Measurements from ENCODE around the gene DKK1. TPM values are rescaled to one million over a fixed set of nuclear protein-coding genes. Genes with fewer than 3 reads are reported as not detected.

The DKK1 gene
- total RNA-seq, 1 donor from 2014 or later = 23.9 TPM

GRCh38 chr10:52337225-52337624 is 23.1 kb downstream of the DKK1 start:
- Mint-ChIP-seq H3K4me1 (ENCODE audit: unreplicated experiment) (peaks cover 13% of the 10 kb centered on the region), H3K27me3 (ENCODE audit: unreplicated experiment) (no peaks in the 10 kb centered on the region), H3K36me3 (ENCODE audit: unreplicated experiment) (no peaks in the 10 kb centered on the region), H3K4me3 (ENCODE audit: unreplicated experiment) (no peak overlapping the region), H3K9me3 (ENCODE audit: unreplicated experiment) (no peaks in the 10 kb centered on the region), H3K27ac (ENCODE audit: unreplicated experiment) (no peak overlapping the region)
- TF ChIP-seq CTCF (IDR thresholded peaks at IDR 0.05) = no peak
- DNase-seq (ENCODE audit: extremely low spot score, unreplicated experiment) = no peak

DNA sequence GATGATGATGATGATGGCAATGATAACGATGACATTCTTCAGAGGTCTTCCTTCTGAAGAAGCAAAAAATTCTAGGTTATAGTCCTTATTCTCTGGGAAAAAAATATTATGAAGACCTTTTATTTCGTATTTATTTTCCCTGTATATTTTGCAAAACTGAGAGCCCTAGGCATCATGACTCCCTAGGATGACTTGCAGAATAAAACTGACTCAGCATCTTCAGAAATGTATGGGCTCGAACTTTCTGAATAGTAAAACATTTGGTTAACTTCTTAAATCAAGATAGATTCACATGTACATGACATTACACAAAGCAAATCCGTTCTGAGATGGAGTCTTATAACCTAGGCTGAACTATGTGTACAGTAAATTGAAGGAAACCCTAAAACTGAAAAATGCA is 29.4 kb downstream of the DKK1 start:
- no peak for DNase-seq (ENCODE audit: extremely low spot score, unreplicated experiment)
- H3K9me3 Mint-ChIP-seq (ENCODE audit: unreplicated experiment) = no peaks in the 10 kb centered on the region
- no peak overlapping the region for H3K4me3 Mint-ChIP-seq (ENCODE audit: unreplicated experiment)
- H3K27me3 Mint-ChIP-seq (ENCODE audit: unreplicated experiment) = no peaks in the 10 kb centered on the region
- peak overlapping the region; percentile 41 for H3K27ac Mint-ChIP-seq (ENCODE audit: unreplicated experiment)
- H3K36me3 Mint-ChIP-seq (ENCODE audit: unreplicated experiment) = no peaks in the 10 kb centered on the region
- no peak for TF ChIP-seq CTCF (IDR thresholded peaks at IDR 0.05)
- peaks cover 12% of the 10 kb centered on the region for H3K4me1 Mint-ChIP-seq (ENCODE audit: unreplicated experiment)

GRCh38 chr10:52346394-52347326 is 32.6 kb downstream of the DKK1 start:
- Mint-ChIP-seq H3K27ac (ENCODE audit: unreplicated experiment) (no peak overlapping the region), H3K4me3 (ENCODE audit: unreplicated experiment) (no peak overlapping the region), H3K9me3 (ENCODE audit: unreplicated experiment) (no peaks in the 10 kb centered on the region), H3K4me1 (ENCODE audit: unreplicated experiment) (peaks cover 12% of the 10 kb centered on the region), H3K27me3 (ENCODE audit: unreplicated experiment) (no peaks in the 10 kb centered on the region), H3K36me3 (ENCODE audit: unreplicated experiment) (no peaks in the 10 kb centered on the region)
- no peak for TF ChIP-seq CTCF (IDR thresholded peaks at IDR 0.05)
- no peak for DNase-seq (ENCODE audit: extremely low spot score, unreplicated experiment)

- Mint-ChIP-seq H3K27me3 (ENCODE audit: unreplicated experiment) (no peaks in the 10 kb centered on the region), H3K9me3 (ENCODE audit: unreplicated experiment) (no peaks in the 10 kb centered on the region), H3K4me3 (ENCODE audit: unreplicated experiment) (no peak overlapping the region), H3K27ac (ENCODE audit: unreplicated experiment) (no peak overlapping the region), H3K4me1 (ENCODE audit: unreplicated experiment) (peaks cover 17% of the 10 kb centered on the region), H3K36me3 (ENCODE audit: unreplicated experiment) (no peaks in the 10 kb centered on the region)
- DNase-seq (ENCODE audit: extremely low spot score, unreplicated experiment) = no peak
- TF ChIP-seq CTCF (IDR thresholded peaks at IDR 0.05) = no peak
Observed at GRCh38 chr10:52347327-52347667, 33.2 kb downstream of the DKK1 start.

GRCh38 chr10:52348037-52348564 is 34.0 kb downstream of the DKK1 start:
- TF ChIP-seq CTCF (IDR thresholded peaks at IDR 0.05) = no peak

More at GRCh38 chr10:52348037-52348564, 34.0 kb downstream of the DKK1 start:
- no peak overlapping the region for H3K4me3 Mint-ChIP-seq (ENCODE audit: unreplicated experiment)
- no peaks in the 10 kb centered on the region for H3K36me3 Mint-ChIP-seq (ENCODE audit: unreplicated experiment)
- no peaks in the 10 kb centered on the region for H3K9me3 Mint-ChIP-seq (ENCODE audit: unreplicated experiment)
- H3K27ac Mint-ChIP-seq (ENCODE audit: unreplicated experiment) = no peak overlapping the region
- DNase-seq (ENCODE audit: extremely low spot score, unreplicated experiment) = no peak
- H3K4me1 Mint-ChIP-seq (ENCODE audit: unreplicated experiment) = peaks cover 15% of the 10 kb centered on the region
- H3K27me3 Mint-ChIP-seq (ENCODE audit: unreplicated experiment) = no peaks in the 10 kb centered on the region

Data from osteocyte (in vitro differentiated cells).